Stimulated activated naive B cell treated with anti-CD40 and anti-IgM and Interleukin-4, amounts not matched to agents 10 μg/mL and 1 μg/mL and 100 μg/mL, for 72 hours (primary cell): ENCODE data around the gene LRCOL1.

Source experiments
- ATAC-seq, 2 donors: fragments of 150-1000 bp; cut with Tn5 transposase; replicated peaks; 2 replicates each; pipeline ENCODE4 v1.10.0; 2021; ENCODE audit warnings: moderate library complexity in 1 of 2
- DNase-seq: peaks from one replicate; pipeline ENCODE4 v3.0.0; 2021
- H3K27ac Mint-ChIP-seq: one replicate; pipeline ENCODE4 v1.8.0; 2022; ENCODE audit warnings: mild to moderate bottlenecking, mixed read lengths
- H3K27me3 Mint-ChIP-seq, 2 donors: one replicate each; pipeline ENCODE4 v1.8.0; 2022; ENCODE audit warnings: mixed read lengths in 2 of 2
- H3K36me3 Mint-ChIP-seq, 2 donors: one replicate each; pipeline ENCODE4 v1.8.0; 2022; ENCODE audit warnings: mixed read lengths in 2 of 2, mild to moderate bottlenecking in 1 of 2
- H3K4me1 Mint-ChIP-seq, 2 donors: one replicate each; pipeline ENCODE4 v1.8.0; 2022; ENCODE audit warnings: mixed read lengths in 2 of 2, mild to moderate bottlenecking in 1 of 2
- H3K4me3 Mint-ChIP-seq, 2 donors: one replicate each; pipeline ENCODE4 v1.8.0; 2022; ENCODE audit warnings: mild to moderate bottlenecking in 2 of 2, mixed read lengths in 2 of 2, moderate library complexity in 1 of 2
- H3K9me3 Mint-ChIP-seq, 2 donors: one replicate each; pipeline ENCODE4 v1.8.0; 2022; ENCODE audit warnings: mixed read lengths in 2 of 2, mild to moderate bottlenecking in 1 of 2

The LRCOL1 gene

DNA sequence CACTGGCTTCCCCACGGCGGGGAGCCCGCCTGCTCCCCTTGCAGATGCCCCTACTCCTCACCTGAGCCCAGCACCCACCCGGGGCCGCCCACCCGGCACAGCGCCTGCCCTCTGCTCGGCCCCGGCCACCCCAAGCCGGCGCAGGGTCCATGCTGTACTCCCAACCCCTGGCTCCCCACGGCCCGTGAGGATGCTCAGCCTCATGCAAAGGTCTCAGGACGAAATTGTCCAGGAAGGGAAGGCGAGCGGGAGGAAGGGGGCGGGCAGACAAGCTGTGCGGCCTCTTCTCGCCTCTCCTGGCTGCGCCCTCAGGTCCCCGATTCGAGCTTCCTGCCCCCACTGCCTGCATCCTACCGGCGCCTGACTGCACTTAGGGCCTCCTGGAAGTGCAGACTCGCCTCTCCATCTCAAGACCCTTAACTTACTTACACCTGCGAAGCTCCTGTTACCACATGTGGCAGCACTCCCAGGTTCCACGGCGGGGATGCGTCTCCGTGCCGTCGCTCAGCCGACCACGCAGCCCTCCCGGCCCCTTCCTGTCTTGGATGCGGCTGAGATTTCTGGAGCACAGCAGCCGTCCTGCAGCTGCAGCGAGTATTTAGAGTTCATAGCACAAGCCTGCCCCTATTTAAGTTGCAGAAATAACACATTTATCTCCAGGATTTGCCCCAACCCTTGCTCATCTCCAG, 18.0 kb downstream of the LRCOL1 start:
- H3K4me1 Mint-ChIP-seq, result peaks cover 5 to 12% of the 10 kb centered on the region in 2 donors
- H3K4me3 Mint-ChIP-seq, result no peak overlapping the region
- H3K27ac Mint-ChIP-seq, result no peak overlapping the region
- peaks cover 10 to 13% of the 10 kb centered on the region in 2 donors for H3K27me3 Mint-ChIP-seq
- ATAC-seq (no peak), DNase-seq (no peak)
- H3K9me3 Mint-ChIP-seq, result peaks cover 0 to 3% of the 10 kb centered on the region in 2 donors
- peaks cover under 1 to 3% of the 10 kb centered on the region in 2 donors for H3K36me3 Mint-ChIP-seq

DNA sequence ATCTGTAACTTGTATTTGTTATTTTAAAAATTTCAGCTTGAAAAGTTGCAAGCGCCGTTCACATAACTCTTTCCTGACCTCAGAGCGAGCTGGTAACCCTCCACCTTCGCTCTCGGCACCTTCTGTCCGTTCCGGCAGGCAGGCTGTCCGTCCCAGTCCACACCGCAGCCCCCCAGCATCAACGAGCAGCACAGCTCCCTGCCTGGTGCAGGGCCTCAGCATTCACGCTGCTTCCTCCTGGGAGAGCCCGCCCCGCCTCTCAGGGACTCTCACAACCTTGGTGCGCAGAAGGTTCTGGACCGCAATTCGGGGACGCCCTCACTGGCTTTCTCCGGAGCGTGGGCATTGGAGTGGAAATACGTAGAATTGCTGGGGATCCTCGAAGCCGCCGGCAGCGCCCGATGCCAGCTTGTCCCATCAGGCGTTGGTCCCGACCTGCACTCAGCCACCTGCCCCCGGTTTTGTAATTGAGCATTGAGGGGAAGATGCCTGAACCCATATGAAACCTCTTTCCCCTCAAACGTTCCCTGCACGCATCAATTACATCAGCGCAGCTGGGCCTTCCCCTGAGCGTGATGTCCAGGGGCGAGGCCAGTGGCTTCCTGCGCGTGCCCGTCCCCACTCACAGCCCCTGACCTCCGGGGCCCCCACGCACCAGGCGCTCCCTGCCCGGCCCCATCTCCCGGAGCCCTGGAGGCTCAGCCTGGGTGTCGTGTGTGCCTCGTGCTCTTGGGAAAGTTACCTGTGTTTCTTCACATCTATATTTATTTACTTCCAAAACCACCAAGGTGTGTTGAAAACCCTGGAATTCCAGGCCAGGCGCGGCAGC, 19.1 kb downstream of the LRCOL1 start:
- H3K36me3 Mint-ChIP-seq, result peaks cover 0 to 3% of the 10 kb centered on the region in 2 donors

DNA sequence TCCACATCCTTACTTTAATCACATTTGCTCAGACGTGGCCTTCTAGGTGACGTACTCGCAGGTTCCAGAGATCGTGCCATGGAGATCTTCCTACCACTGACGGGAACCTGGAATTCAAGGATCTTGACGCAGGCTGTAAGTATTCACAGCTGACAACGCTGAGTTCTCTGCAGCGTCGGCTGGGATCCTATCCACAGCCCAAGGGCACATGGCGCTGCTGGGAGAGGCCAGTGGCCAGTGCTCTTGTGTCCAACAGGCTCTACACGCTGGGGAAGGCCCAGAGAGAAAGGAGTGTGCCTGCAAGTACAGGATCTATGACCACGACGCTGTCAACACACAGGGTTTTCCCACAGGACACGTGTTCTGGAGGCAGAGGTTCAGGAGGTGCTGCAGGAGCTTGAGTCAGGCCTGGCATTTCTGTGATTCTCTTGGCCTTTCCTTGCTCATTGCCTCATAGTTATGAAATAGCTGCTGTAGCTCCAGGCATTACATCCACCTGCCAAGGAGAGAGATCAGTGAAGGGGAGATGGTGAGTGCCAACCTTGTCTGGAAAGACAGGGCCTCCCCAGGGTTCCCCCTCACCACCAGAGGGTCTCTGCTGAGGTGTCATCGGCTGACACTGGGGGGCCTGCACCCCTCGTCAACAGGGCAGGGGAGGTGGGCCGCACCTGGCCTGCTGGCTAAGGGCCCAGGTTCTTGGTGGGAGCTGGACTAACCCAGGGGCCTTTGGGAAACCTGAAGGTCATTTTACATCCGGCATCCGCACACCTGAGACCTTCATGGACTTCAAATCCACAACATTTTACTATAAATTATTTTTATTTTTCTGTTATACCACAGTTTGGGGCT, 21.3 kb downstream of the LRCOL1 start:
- no peak for DNase-seq
- Mint-ChIP-seq H3K27ac (no peak overlapping the region), H3K4me3 (no peak overlapping the region), H3K36me3 (peaks cover 3 to 4% of the 10 kb centered on the region in 2 donors), H3K9me3 (peaks cover 0 to 3% of the 10 kb centered on the region in 2 donors), H3K4me1 (peaks cover 2 to 5% of the 10 kb centered on the region in 2 donors), H3K27me3 (peaks cover 5 to 6% of the 10 kb centered on the region in 2 donors)
- ATAC-seq, result no peak

More for the DNA sequence above, 19.1 kb downstream of the LRCOL1 start:
- Mint-ChIP-seq H3K4me3 (no peak overlapping the region), H3K9me3 (peaks cover 0 to 3% of the 10 kb centered on the region in 2 donors), H3K27me3 (peaks cover 6 to 9% of the 10 kb centered on the region in 2 donors), H3K4me1 (peaks cover 2 to 6% of the 10 kb centered on the region in 2 donors), H3K27ac (no peak overlapping the region)
- DNase-seq (no peak), ATAC-seq (no peak)

- no peak overlapping the region for H3K27ac Mint-ChIP-seq
- peaks cover 8% of the 10 kb centered on the region in 2 donors for H3K36me3 Mint-ChIP-seq
- H3K9me3 Mint-ChIP-seq, result peaks cover 0 to 2% of the 10 kb centered on the region in 2 donors
- H3K4me3 Mint-ChIP-seq, result no peak overlapping the region
- H3K27me3 Mint-ChIP-seq, result no peaks in the 10 kb centered on the region
- H3K4me1 Mint-ChIP-seq, result no peaks in the 10 kb centered on the region
- ATAC-seq (no peak), DNase-seq (no peak)
Measured at GRCh38 chr12:132588319-132588718, 22.1 kb downstream of the LRCOL1 start.

GRCh38 chr12:132587781-132588180, 22.6 kb downstream of the LRCOL1 start:
- Mint-ChIP-seq H3K4me3 (no peak overlapping the region), H3K4me1 (no peaks in the 10 kb centered on the region), H3K27me3 (no peaks in the 10 kb centered on the region), H3K9me3 (peaks cover 0 to 2% of the 10 kb centered on the region in 2 donors), H3K36me3 (peaks cover 8% of the 10 kb centered on the region in 2 donors), H3K27ac (no peak overlapping the region)
- DNase-seq, result no peak
- no peak for ATAC-seq

DNA sequence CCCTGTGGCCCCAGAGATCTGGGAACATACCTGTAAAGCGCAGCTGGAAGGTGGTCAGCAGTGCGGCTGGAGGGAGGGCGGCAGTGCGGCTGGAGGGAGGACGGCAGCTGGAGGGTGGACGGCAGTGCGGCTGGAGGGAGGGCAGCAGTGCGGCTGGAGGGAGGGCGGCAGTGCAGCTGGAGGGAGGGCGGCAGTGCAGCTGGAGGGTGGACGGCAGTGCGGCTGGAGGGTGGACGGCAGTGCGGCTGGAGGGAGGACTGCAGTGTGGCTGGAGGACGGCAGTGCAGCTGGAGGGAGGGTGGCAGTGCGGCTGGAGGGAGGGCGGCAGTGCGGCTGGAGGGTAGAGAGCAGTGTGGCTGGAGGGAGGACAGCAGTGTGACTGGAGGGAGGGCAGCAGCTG, 23.5 kb downstream of the LRCOL1 start:
- ATAC-seq, result no peak
- DNase-seq, result no peak
- Mint-ChIP-seq H3K27ac (no peak overlapping the region), H3K27me3 (no peaks in the 10 kb centered on the region), H3K4me3 (no peak overlapping the region), H3K4me1 (no peaks in the 10 kb centered on the region), H3K9me3 (peaks cover 0 to 2% of the 10 kb centered on the region in 2 donors), H3K36me3 (peaks cover 8 to 13% of the 10 kb centered on the region in 2 donors)

DNA sequence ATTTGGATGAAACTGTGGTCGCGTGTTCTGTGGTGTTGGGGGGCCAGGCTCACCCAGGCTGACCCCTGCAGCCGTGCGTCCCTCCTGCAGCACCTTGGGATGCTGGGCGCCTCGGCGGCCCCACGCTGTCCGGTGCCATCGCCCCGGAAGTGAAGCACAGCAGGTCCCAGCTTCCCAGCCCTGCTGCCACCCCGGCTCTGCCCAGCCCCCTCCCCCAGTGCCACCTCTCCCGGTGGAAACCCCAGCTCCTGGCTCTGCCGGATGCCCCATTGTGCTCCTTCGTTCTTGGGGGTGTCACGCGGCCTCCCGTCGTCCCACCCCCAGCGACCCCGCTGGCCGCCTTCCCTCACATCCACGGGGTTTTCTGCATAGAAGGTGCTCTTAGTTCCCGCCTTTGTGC, 25.2 kb downstream of the LRCOL1 start:
- Mint-ChIP-seq H3K27me3 (no peaks in the 10 kb centered on the region), H3K4me1 (no peaks in the 10 kb centered on the region), H3K36me3 (peaks cover 11 to 15% of the 10 kb centered on the region in 2 donors), H3K9me3 (peaks cover 0 to 2% of the 10 kb centered on the region in 2 donors), H3K4me3 (no peak overlapping the region), H3K27ac (no peak overlapping the region)
- DNase-seq, result no peak
- ATAC-seq, result no peak

- no peak for ATAC-seq
Measured at GRCh38 chr12:132584429-132584828, 26.0 kb downstream of the LRCOL1 start.

GRCh38 chr12:132583736-132584135, 26.6 kb downstream of the LRCOL1 start:
- ATAC-seq (no peak), DNase-seq (no peak)
- Mint-ChIP-seq H3K9me3 (no peaks in the 10 kb centered on the region), H3K4me3 (no peak overlapping the region), H3K36me3 (peaks cover 13 to 18% of the 10 kb centered on the region in 2 donors), H3K4me1 (no peaks in the 10 kb centered on the region), H3K27ac (no peak overlapping the region), H3K27me3 (no peaks in the 10 kb centered on the region)

More at GRCh38 chr12:132584429-132584828, 26.0 kb downstream of the LRCOL1 start:
- Mint-ChIP-seq H3K4me3 (no peak overlapping the region), H3K9me3 (peaks cover 0 to 2% of the 10 kb centered on the region in 2 donors), H3K27ac (no peak overlapping the region), H3K27me3 (no peaks in the 10 kb centered on the region), H3K4me1 (no peaks in the 10 kb centered on the region), H3K36me3 (peaks cover 11 to 18% of the 10 kb centered on the region in 2 donors)
- DNase-seq, result no peak

GRCh38 chr12:132583411-132583710, 27.0 kb downstream of the LRCOL1 start:
- Mint-ChIP-seq H3K4me3 (no peak overlapping the region), H3K27ac (no peak overlapping the region), H3K4me1 (no peaks in the 10 kb centered on the region), H3K9me3 (no peaks in the 10 kb centered on the region), H3K36me3 (peaks cover 17 to 20% of the 10 kb centered on the region in 2 donors), H3K27me3 (no peaks in the 10 kb centered on the region)
- ATAC-seq (no peak), DNase-seq (no peak)

DNA sequence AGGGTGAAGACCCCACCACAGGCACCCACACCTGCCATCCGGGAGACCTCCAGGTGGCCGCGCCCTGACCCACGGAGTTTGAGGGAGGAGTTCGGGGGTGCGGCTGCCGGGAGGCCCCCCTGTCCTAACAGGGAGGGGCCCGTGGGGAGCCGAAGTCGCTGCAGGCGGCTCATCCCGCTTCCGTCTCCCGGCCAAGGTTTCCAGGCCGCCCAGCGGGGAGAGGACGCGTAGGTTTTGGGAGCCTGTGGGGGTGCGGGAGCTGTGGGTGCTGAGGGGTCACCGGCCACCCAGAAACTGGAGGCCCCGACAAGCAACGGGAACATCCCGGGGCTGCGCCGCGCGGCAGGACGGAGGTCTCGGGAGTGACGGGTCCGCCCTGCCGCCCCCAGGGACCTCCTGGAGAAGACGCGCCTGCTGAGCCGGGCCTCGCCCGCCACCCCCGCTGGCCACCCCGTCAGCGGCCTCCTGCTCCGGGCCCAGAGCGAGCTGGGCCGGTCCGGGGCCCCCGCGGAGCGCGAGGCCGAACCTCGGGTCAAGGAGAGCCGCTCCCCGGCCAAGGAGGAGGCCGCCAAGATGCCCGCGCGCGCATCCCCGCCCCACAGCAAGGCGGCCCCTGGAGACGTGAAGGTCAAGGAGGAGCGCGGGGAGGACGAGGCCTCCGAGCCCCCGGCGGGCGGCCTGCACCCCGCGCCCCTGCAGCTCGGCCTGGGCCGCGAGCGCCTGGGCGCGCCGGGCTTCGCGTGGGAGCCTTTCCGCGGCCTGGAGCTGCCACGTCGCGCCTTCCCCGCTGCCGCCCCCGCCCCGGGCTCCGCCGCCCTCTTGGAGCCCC, 27.6 kb downstream of the LRCOL1 start:
- ATAC-seq (no peak), DNase-seq (no peak)
- H3K4me3 Mint-ChIP-seq, result no peak overlapping the region
- peaks cover 21 to 22% of the 10 kb centered on the region in 2 donors for H3K36me3 Mint-ChIP-seq
- H3K27me3 Mint-ChIP-seq, result no peaks in the 10 kb centered on the region
- H3K4me1 Mint-ChIP-seq, result no peaks in the 10 kb centered on the region
- no peaks in the 10 kb centered on the region for H3K9me3 Mint-ChIP-seq
- no peak overlapping the region for H3K27ac Mint-ChIP-seq

DNA sequence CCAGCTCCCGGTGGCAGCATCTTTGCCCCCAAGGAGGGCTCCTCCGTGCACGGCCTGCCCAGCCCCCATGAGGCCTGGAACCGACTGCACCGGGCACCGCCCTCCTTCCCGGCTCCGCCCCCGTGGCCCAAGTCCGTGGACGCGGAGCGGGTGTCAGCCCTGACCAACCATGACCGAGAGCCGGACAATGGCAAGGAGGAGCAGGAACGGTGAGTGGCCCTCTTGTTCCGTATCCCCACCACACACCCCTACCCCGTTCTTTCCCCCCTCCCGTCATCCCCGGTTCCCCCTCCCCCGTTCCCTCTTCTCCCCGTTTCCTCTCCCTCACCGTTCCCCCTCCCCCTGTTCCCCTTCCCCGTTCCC, 28.3 kb downstream of the LRCOL1 start:
- ATAC-seq (no peak), DNase-seq (no peak)
- H3K4me3 Mint-ChIP-seq, result no peak overlapping the region
- H3K36me3 Mint-ChIP-seq, result peaks cover 24 to 27% of the 10 kb centered on the region in 2 donors
- H3K27me3 Mint-ChIP-seq, result no peaks in the 10 kb centered on the region
- H3K4me1 Mint-ChIP-seq, result no peaks in the 10 kb centered on the region
- no peak overlapping the region for H3K27ac Mint-ChIP-seq
- H3K9me3 Mint-ChIP-seq, result no peaks in the 10 kb centered on the region

GRCh38 chr12:132581348-132582057, 28.9 kb downstream of the LRCOL1 start:
- Mint-ChIP-seq H3K27me3 (no peaks in the 10 kb centered on the region), H3K9me3 (no peaks in the 10 kb centered on the region), H3K27ac (no peak overlapping the region), H3K36me3 (peaks cover 28 to 29% of the 10 kb centered on the region in 2 donors), H3K4me3 (no peak overlapping the region), H3K4me1 (no peaks in the 10 kb centered on the region)
- ATAC-seq (no peak), DNase-seq (no peak)
